GM12878 (cell line): ENCODE results near the gene NEK10. TPM values are rescaled to one million over a fixed set of nuclear protein-coding genes. Genes with fewer than 3 reads are reported as not detected.

ENCODE experiments used
- ATAC-seq: fragments of 200-7000 bp; cut with Tn5 transposase; 3 replicates; pipeline ENCODE4 v1.9.1; 2020; ENCODE audit warnings: mild to moderate bottlenecking, moderate library complexity
- BruUV-seq: library from RNA; stranded (reverse); fragments of 400-500 nt; replicated peaks from 2 replicates; lab custom pipeline; 2021; lab: Mats Ljungman, UMichigan
- CTCF ChIA-PET: fragments of 300-600 bp; sonication (Branson Sonifier 250); formaldehyde crosslinking; extraction: SDS; loops from one replicate; lab custom pipeline; 2021; ENCODE audit warnings: inconsistent platforms; lab: Yijun Ruan, JAX
- POLR2A ChIA-PET: fragments of 350-600 bp; formaldehyde crosslinking; extraction: SDS; loops from one replicate; lab custom pipeline; 2021; ENCODE audit warnings: inconsistent platforms; lab: Charles Lee
- RAD21 ChIA-PET: fragments of 300-600 bp; sonication (Branson Sonifier 250); formaldehyde crosslinking; loops from one replicate; lab custom pipeline; 2023; ENCODE audit warnings: antibody characterized with exemption; ENCODE audit not compliant: unreplicated experiment; lab: Charles Lee
- SMC1A ChIA-PET: fragments of 300-600 bp; sonication (Branson Sonifier 250); formaldehyde crosslinking; loops from one replicate; lab custom pipeline; 2023; ENCODE audit not compliant: unreplicated experiment, uncharacterized antibody; lab: Charles Lee
- DNase-seq: peaks from one replicate; pipeline ENCODE4 v3.0.0-alpha.2; 2011; ENCODE audit warnings: low read depth, low spot score
- FAIRE-seq: peaks from 3 replicates; lab custom pipeline; 2011; peaks lifted over from hg19 to GRCh38; lab: Jason Lieb, UNC
- H2AFZ ChIP-seq: 2 replicates; pipeline ENCODE4 v1.6.0; 2011; ENCODE audit warnings: low read depth, low read length, control low read depth; ENCODE audit not compliant: control insufficient read depth
- H3K27ac ChIP-seq: 2 replicates; pipeline ENCODE4 v1.5.1; 2011; ENCODE audit warnings: control low read depth; ENCODE audit not compliant: control insufficient read depth, insufficient read depth
- H3K27me3 ChIP-seq, 2 experiments: replicated peaks in 1 of 2; 2 replicates each; pipeline versions ENCODE4 v1.6.0 to v1.6.1; 2011; ENCODE audit warnings: low read length in 1 of 2; ENCODE audit not compliant: control insufficient read depth in 2 of 2, insufficient read depth in 2 of 2
- H3K36me3 ChIP-seq, 2 experiments: 2 replicates each; pipeline ENCODE4 v1.5.1; 2011; ENCODE audit warnings: low read length in 1 of 2; ENCODE audit not compliant: control insufficient read depth in 2 of 2, insufficient read depth in 2 of 2
- H3K4me1 ChIP-seq: 2 replicates; pipeline ENCODE4 v1.6.1; 2011; ENCODE audit warnings: mild to moderate bottlenecking, low read length, moderate library complexity, mixed read lengths; ENCODE audit not compliant: control insufficient read depth, insufficient read depth
- H3K4me2 ChIP-seq: 2 replicates; pipeline ENCODE4 v1.6.0; 2011; ENCODE audit warnings: control low read depth; ENCODE audit not compliant: control insufficient read depth, insufficient read depth
- H3K4me3 ChIP-seq: fragments of 200-600 bp; sonication (generic); 2 replicates; pipeline ENCODE4 v1.5.1; 2016
- H3K79me2 ChIP-seq: 2 replicates; pipeline ENCODE4 v1.6.0; 2011; ENCODE audit warnings: low read length; ENCODE audit not compliant: control insufficient read depth, insufficient read depth
- H3K9ac ChIP-seq: 2 replicates; pipeline ENCODE4 v1.8.0; 2011; ENCODE audit warnings: low read length, control low read depth, mixed read lengths; ENCODE audit not compliant: control insufficient read depth, insufficient read depth
- H3K9me3 ChIP-seq: replicated peaks from 3 replicates; pipeline ENCODE4 v1.5.1; 2011; ENCODE audit warnings: mild to moderate bottlenecking, low read length; ENCODE audit not compliant: control insufficient read depth, insufficient read depth
- H4K20me1 ChIP-seq: 2 replicates; pipeline ENCODE4 v1.6.0; 2011; ENCODE audit not compliant: control insufficient read depth, insufficient read depth
- BACH1 ChIP-seq: fragments of 450-650 bp; IDR thresholded peaks from 2 replicates; pipeline ENCODE4 v1.6.1; 2017; ENCODE audit warnings: mild to moderate bottlenecking, borderline replicate concordance
- EP300 ChIP-seq, 2 experiments: fragments of 150-350 bp in 1 of 2; IDR thresholded peaks; 2 replicates each; pipeline ENCODE4 v1.6.1; 2011 to 2012; ENCODE audit warnings: low read depth in 2 of 2, low read length in 2 of 2, borderline replicate concordance in 1 of 2, improper control_type of control experiment in 1 of 2, inconsistent platforms in 1 of 2; ENCODE audit not compliant: control insufficient read depth in 1 of 2
- FOXK2 ChIP-seq: fragments of 450-650 bp; IDR thresholded peaks from 2 replicates; pipeline ENCODE4 v1.6.1; 2017; ENCODE audit warnings: mild to moderate bottlenecking, moderate library complexity
- HCFC1 ChIP-seq: fragments of 150-350 bp; IDR thresholded peaks from 2 replicates; pipeline ENCODE4 v1.6.1; 2014; ENCODE audit warnings: low read length
- IKZF1 ChIP-seq: fragments of 450-650 bp; conservative IDR thresholded peaks from 2 replicates; pipeline ENCODE4 v1.6.1; 2017; ENCODE audit warnings: antibody characterized with exemption, mild to moderate bottlenecking
- IRF4 ChIP-seq: IDR thresholded peaks from 2 replicates; pipeline ENCODE4 v1.6.1; 2011; ENCODE audit warnings: low read depth, low read length
- NBN ChIP-seq: fragments of 450-650 bp; IDR thresholded peaks from 2 replicates; pipeline ENCODE4 v1.6.1; 2016
- NRF1 ChIP-seq: conservative IDR thresholded peaks from 2 replicates; pipeline ENCODE4 v1.6.1; 2011; ENCODE audit warnings: mild to moderate bottlenecking, low read depth, low read length, improper control_type of control experiment
- RAD51 ChIP-seq: fragments of 450-650 bp; IDR thresholded peaks from 2 replicates; pipeline ENCODE4 v1.6.1; 2016; ENCODE audit warnings: moderate library complexity, mild to moderate bottlenecking, inconsistent platforms
- SIX5 ChIP-seq: IDR thresholded peaks from 2 replicates; pipeline ENCODE4 v1.6.1; 2011; ENCODE audit warnings: mild to moderate bottlenecking, low read depth, low read length, moderate library complexity; ENCODE audit not compliant: severe bottlenecking
- TAF1 ChIP-seq: IDR thresholded peaks from 2 replicates; pipeline ENCODE4 v1.6.1; 2011; ENCODE audit warnings: mild to moderate bottlenecking, low read depth, low read length, borderline replicate concordance
- TCF3 ChIP-seq: IDR thresholded peaks from 2 replicates; pipeline ENCODE4 v1.6.1; 2012; ENCODE audit warnings: low read depth, mild to moderate bottlenecking, low read length, borderline replicate concordance; ENCODE audit not compliant: insufficient read depth
- WGBS: methylation state at CpG from one replicate; pipeline ENCODE4 v1.1.6; 2016; ENCODE audit warnings: low lambda C conversion rate; ENCODE audit not compliant: insufficient replicate concordance, insufficient coverage; ENCODE audit errors: missing lambda C conversion rate; 5-methylcytosine and 5-hydroxymethylcytosine counted together
- in situ Hi-C: fragments of 300-500 bp; cut with MboI; formaldehyde crosslinking; loops from 9 replicates; pipeline ENCODE4 v1.14.3; 2018; ENCODE audit warnings: mixed read lengths
- intact Hi-C: fragments of 100-400 bp; cut with micrococcal nuclease; formaldehyde crosslinking; loops from one replicate; pipeline ENCODE4 v1.14.2; 2022; ENCODE audit not compliant: unreplicated experiment
- polyA plus RNA-seq, 11 experiments: library from polyadenylated mRNA; depleted of rRNA in 4 of 11; unstranded in 6 of 11; stranded (reverse) in 5 of 11; fragments of >200 nt; fragmentation: Nextera tagmentation in 4 of 11; fragmentation: Illumina TruSeq in 1 of 11; extraction: Ambion mirVana in 4 of 11; extraction: Trizol in 1 of 11; gene quantifications; 1 replicate in 1 of 11; 2 replicates in 10 of 11; pipeline versions ENCODE4 v1.2.1 to v1.2.3, GENCODE V29; 2011 to 2016; ENCODE audit warnings: inconsistent platforms in 2 of 11, missing spikeins in 2 of 11, low read depth in 1 of 11
- total RNA-seq, 4 experiments: library from RNA; depleted of rRNA in 3 of 4; stranded (reverse); fragments of >200 nt in 3 of 4; fragmentation: Illumina TruSeq in 1 of 4; extraction: Trizol in 1 of 4; gene quantifications; 2 replicates each; pipeline versions ENCODE4 v1.2.1 to v1.2.3, GENCODE V29; 2013 to 2021
- TF ChIP-seq, protein P1 (sequence below): fragments of 450-650 bp; IDR thresholded peaks from 2 replicates; pipeline ENCODE4 v1.6.1; 2018; ENCODE audit warnings: mild to moderate bottlenecking, low read depth, moderate library complexity; ENCODE audit not compliant: partially characterized antibody
- TF ChIP-seq, protein P2 (sequence below): fragments of 450-650 bp; IDR thresholded peaks from 2 replicates; pipeline ENCODE4 v1.6.1; 2016; ENCODE audit warnings: mild to moderate bottlenecking, moderate library complexity, borderline replicate concordance
- TF ChIP-seq, protein P3 (sequence below): IDR thresholded peaks from 2 replicates; pipeline ENCODE4 v1.6.1; 2012; ENCODE audit warnings: low read length, inconsistent platforms

NEK10 gene
- total and polyA plus RNA-seq, 10 of the 15 experiments (the other 5 are each of a cell fraction or from before 2014, with no cell fraction given): 0.06 to 0.40 (median 0.16) TPM; not detected in 2

DNA sequence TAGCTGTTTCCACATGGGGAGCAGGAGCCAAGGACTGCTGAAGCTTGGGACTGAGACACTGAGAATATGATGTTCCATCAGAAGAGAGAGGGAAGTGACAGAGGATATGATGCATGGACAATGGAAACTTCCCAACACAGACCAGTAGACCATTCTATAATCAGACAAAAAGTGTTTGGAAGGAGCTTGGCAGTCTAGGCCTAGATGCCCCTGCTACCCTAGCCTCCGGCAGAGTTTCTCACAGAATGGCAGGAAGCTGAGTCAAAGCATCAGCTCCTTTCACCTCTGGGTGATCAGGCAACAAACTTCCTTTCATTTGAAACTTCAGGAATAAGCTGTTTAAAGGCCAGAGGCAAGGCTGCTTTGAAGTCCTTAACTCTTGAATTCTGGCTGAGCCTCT lies 222.0 kb downstream of the NEK10 start:
- ChIA-PET CTCF (interaction anchor here (1.1 kb wide), 1 partner anchor 24 kb away, joined by 4 read pairs; no protein-coding TSS in a partner anchor), RAD21 (no interaction called here), SMC1A (no interaction called here), POLR2A (no interaction called here)
- no peak overlapping the region for H3K27ac ChIP-seq
- TF ChIP-seq, protein P1, sequence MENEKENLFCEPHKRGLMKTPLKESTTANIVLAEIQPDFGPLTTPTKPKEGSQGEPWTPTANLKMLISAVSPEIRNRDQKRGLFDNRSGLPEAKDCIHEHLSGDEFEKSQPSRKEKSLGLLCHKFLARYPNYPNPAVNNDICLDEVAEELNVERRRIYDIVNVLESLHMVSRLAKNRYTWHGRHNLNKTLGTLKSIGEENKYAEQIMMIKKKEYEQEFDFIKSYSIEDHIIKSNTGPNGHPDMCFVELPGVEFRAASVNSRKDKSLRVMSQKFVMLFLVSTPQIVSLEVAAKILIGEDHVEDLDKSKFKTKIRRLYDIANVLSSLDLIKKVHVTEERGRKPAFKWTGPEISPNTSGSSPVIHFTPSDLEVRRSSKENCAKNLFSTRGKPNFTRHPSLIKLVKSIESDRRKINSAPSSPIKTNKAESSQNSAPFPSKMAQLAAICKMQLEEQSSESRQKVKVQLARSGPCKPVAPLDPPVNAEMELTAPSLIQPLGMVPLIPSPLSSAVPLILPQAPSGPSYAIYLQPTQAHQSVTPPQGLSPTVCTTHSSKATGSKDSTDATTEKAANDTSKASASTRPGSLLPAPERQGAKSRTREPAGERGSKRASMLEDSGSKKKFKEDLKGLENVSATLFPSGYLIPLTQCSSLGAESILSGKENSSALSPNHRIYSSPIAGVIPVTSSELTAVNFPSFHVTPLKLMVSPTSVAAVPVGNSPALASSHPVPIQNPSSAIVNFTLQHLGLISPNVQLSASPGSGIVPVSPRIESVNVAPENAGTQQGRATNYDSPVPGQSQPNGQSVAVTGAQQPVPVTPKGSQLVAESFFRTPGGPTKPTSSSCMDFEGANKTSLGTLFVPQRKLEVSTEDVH: no peak
- TF ChIP-seq, protein P2, sequence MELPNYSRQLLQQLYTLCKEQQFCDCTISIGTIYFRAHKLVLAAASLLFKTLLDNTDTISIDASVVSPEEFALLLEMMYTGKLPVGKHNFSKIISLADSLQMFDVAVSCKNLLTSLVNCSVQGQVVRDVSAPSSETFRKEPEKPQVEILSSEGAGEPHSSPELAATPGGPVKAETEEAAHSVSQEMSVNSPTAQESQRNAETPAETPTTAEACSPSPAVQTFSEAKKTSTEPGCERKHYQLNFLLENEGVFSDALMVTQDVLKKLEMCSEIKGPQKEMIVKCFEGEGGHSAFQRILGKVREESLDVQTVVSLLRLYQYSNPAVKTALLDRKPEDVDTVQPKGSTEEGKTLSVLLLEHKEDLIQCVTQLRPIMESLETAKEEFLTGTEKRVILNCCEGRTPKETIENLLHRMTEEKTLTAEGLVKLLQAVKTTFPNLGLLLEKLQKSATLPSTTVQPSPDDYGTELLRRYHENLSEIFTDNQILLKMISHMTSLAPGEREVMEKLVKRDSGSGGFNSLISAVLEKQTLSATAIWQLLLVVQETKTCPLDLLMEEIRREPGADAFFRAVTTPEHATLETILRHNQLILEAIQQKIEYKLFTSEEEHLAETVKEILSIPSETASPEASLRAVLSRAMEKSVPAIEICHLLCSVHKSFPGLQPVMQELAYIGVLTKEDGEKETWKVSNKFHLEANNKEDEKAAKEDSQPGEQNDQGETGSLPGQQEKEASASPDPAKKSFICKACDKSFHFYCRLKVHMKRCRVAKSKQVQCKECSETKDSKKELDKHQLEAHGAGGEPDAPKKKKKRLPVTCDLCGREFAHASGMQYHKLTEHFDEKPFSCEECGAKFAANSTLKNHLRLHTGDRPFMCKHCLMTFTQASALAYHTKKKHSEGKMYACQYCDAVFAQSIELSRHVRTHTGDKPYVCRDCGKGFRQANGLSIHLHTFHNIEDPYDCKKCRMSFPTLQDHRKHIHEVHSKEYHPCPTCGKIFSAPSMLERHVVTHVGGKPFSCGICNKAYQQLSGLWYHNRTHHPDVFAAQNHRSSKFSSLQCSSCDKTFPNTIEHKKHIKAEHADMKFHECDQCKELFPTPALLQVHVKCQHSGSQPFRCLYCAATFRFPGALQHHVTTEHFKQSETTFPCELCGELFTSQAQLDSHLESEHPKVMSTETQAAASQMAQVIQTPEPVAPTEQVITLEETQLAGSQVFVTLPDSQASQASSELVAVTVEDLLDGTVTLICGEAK: no peak
- TF ChIP-seq HCFC1: no peak
- no peak for TF ChIP-seq FOXK2
- TF ChIP-seq TAF1: no peak
- no peak for TF ChIP-seq BACH1
- TF ChIP-seq NBN: no peak
- TF ChIP-seq EP300 (IDR thresholded peaks at IDR 0.05; ENCODE audit: borderline replicate concordance in 1 of 2, control insufficient read depth in 1 of 2, low read depth in 2 of 2, low read length in 2 of 2): no peak
- TF ChIP-seq SIX5: no peak
- TF ChIP-seq NRF1: no peak
- no peak for TF ChIP-seq TCF3
- TF ChIP-seq IRF4: no peak
- no peak for TF ChIP-seq RAD51
- TF ChIP-seq IKZF1: no peak
- TF ChIP-seq, protein P3, sequence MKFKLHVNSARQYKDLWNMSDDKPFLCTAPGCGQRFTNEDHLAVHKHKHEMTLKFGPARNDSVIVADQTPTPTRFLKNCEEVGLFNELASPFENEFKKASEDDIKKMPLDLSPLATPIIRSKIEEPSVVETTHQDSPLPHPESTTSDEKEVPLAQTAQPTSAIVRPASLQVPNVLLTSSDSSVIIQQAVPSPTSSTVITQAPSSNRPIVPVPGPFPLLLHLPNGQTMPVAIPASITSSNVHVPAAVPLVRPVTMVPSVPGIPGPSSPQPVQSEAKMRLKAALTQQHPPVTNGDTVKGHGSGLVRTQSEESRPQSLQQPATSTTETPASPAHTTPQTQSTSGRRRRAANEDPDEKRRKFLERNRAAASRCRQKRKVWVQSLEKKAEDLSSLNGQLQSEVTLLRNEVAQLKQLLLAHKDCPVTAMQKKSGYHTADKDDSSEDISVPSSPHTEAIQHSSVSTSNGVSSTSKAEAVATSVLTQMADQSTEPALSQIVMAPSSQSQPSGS: no peak
- in situ Hi-C loops (loop anchor here (25.0 kb wide), 2 partner anchors 515 to 1190 kb away; partner anchors contain the start of genes AZI2 and ZCWPW2), intact Hi-C loops (no loop called here)
- no peaks in the 10 kb centered on the region for H4K20me1 ChIP-seq
- WGBS: 85% methylated on average over 1 of the region's 1 CpG
- DNase-seq (no peak), FAIRE-seq (no peak), ATAC-seq (no peak)
- no peak overlapping the region for H2AFZ ChIP-seq
- H3K9me3 ChIP-seq: no peaks in the 10 kb centered on the region
- no peak overlapping the region for H3K4me3 ChIP-seq
- no peak overlapping the region for H3K9ac ChIP-seq
- no peaks in the 10 kb centered on the region for H3K36me3 ChIP-seq
- H3K4me2 ChIP-seq: no peak overlapping the region
- BruUV-seq: no TSS peak
- H3K79me2 ChIP-seq: no peaks in the 10 kb centered on the region
- no peaks in the 10 kb centered on the region for H3K4me1 ChIP-seq
- no peaks in the 10 kb centered on the region for H3K27me3 ChIP-seq
